Activated T-helper 1 cell treated with anti-CD3 and anti-CD28 coated beads, Interleukin-12 subunit alpha, Interleukin-12 subunit beta, Interleukin-2, Interleukin-4 antibody, amounts not matched to agents 30 ng/mL and 10 ng/mL and 1 ng/mL, durations not matched to agents 14 hours and 24 hours and 36 hours (primary cell): ENCODE measurements around the gene ERMARD. TPM values are rescaled to one million over a fixed set of nuclear protein-coding genes. Genes with fewer than 3 reads are reported as not detected.
A peak's percentile ranks its signal among the peaks of the same experiment; 100 is the strongest.
"Not testable (repeated sequence)": the region's sequence is repeated elsewhere in the genome, so short reads cannot be mapped to it uniquely, and the experiment has no call there.

Experiments used
- DNase-seq: peaks from one replicate; pipeline ENCODE4 v3.0.0; 2021; ENCODE audit warnings: low spot score
- H3K27ac Mint-ChIP-seq: one replicate; pipeline ENCODE4 v1.8.0; 2021; ENCODE audit warnings: mild to moderate bottlenecking, mixed read lengths
- H3K27me3 Mint-ChIP-seq: one replicate; pipeline ENCODE4 v1.8.0; 2022; ENCODE audit warnings: mild to moderate bottlenecking, moderate library complexity, mixed read lengths; ENCODE audit not compliant: insufficient read depth
- H3K36me3 Mint-ChIP-seq: one replicate; pipeline ENCODE4 v1.8.0; 2021; ENCODE audit warnings: low read depth, mixed read lengths
- H3K4me1 Mint-ChIP-seq: one replicate; pipeline ENCODE4 v1.8.0; 2021; ENCODE audit warnings: low read depth, mixed read lengths
- H3K4me3 Mint-ChIP-seq: one replicate; pipeline ENCODE4 v1.8.0; 2021; ENCODE audit warnings: mild to moderate bottlenecking, moderate library complexity, mixed read lengths
- H3K9me3 Mint-ChIP-seq: one replicate; pipeline ENCODE4 v1.8.0; 2021; ENCODE audit warnings: mixed read lengths
- intact Hi-C: fragments of 100-400 bp; cut with micrococcal nuclease; formaldehyde crosslinking; loops from one replicate; pipeline ENCODE4 v1.15.1; 2024
- total RNA-seq: library from RNA; stranded (reverse); gene quantifications from 2 replicates; pipeline ENCODE4 v1.2.3, GENCODE V29; 2022

ERMARD gene
- total RNA-seq, 1 donor from 2014 or later = 26.9 TPM

DNA sequence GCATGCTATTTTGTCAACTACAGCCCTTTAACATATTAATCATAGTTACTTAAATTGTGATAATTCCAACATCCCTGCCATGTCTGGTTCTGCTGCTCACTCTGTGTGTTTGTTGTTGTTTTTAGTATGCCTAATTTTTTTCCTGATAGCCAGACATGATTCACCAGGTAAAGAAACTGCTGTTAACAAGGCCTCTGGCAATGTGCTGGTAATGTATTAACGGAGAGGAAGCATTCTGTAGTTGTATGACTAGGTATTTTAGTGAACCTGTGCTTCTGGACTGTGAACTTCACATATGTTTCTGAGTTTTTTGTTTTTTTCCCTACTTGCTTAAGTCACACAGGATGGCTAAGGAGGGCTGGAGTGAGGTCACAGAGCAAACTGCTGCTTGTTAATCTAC, 4.9 kb upstream of the ERMARD start:
- Mint-ChIP-seq H3K4me1 (peaks cover 18% of the 10 kb centered on the region), H3K36me3 (peaks cover 10% of the 10 kb centered on the region), H3K9me3 (no peaks in the 10 kb centered on the region), H3K27me3 (peaks cover 21% of the 10 kb centered on the region), H3K27ac (no peak overlapping the region), H3K4me3 (no peak overlapping the region)
- no peak for DNase-seq
- intact Hi-C loops = no loop called here

DNA sequence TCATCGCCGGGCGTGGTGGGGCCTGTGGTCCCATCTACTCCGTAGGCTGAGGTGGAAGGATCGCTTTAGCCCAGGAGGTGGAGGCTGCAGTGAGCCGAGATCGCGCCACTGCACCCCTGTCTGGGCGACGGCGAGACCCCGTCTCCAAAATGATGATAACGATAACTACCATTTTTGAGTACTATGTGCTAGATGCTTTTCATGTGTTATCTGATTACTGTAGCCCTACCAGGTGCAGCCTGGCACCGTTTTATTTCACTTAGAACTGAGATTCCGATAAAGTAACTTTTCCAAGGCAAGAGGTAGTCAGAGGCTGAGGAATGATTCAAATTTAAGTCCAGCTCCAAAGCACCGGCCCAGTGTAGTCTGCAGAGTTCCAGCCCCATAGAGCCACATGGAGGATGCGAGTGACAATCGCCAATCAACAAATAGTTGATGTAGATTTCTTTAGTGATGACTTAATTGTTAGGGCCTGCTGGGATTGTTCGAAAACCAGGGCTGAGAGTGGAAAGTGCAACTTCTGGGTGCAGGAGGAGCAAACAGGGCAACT, 727 bp downstream of the ERMARD start:
- DNase-seq = no peak
- Mint-ChIP-seq H3K27me3 (peaks cover under 1% of the 10 kb centered on the region), H3K9me3 (no peaks in the 10 kb centered on the region), H3K4me1 (peaks cover 28% of the 10 kb centered on the region), H3K4me3 (peak overlapping the region; percentile 89), H3K27ac (peak overlapping the region; percentile 93), H3K36me3 (peaks cover 21% of the 10 kb centered on the region)
- intact Hi-C loops = loop anchor here (2.0 kb wide), 1 partner anchor 555 kb away; the partner anchor contains the start of gene FAM120B

DNA sequence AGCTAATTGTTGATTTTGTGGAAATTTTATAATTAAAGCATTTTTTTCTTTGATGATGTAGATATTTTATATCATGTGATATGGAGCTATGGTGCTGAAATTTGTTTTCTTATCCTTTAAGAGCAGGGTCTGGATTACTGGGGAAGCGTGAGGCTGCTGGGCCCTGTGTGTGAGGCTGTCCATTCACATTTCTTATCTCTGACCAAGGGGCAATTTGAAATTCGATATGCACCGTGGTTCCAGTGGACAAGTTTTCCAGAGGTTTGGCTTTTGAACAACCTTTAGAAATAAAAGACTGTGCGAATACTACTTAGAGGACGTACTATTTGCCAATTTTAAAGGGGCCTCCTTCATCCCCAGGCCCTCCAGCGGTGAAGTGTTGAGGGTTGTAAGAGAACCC, 3.7 kb downstream of the ERMARD start:
- no peak overlapping the region for H3K4me3 Mint-ChIP-seq
- no peak for DNase-seq
- intact Hi-C loops = no loop called here
- H3K27me3 Mint-ChIP-seq = no peaks in the 10 kb centered on the region
- H3K27ac Mint-ChIP-seq = no peak overlapping the region
- H3K9me3 Mint-ChIP-seq = no peaks in the 10 kb centered on the region
- H3K4me1 Mint-ChIP-seq = peaks cover 22% of the 10 kb centered on the region
- peaks cover 27% of the 10 kb centered on the region for H3K36me3 Mint-ChIP-seq

DNA sequence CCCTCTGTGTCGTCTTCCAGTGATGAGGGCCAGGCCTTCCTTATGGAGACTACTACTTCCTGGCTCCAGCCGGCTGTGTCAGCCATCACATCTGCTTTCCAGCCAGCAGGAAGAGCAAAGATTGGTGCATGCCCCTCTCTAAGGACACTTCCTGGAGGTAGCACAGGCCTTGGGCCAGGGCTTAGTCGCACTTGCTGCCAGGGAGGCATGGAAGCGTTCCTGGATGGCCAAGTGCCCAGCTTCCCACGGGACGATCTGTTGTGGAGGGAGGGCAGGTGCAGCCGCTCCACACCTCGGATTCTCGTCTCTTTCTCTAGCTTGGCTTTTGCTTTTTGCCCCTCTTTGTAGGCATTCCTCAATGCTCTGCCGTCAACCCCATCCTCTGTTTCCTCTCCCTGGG, 11.9 kb downstream of the ERMARD start:
- no peak for DNase-seq
- Mint-ChIP-seq H3K9me3 (no peaks in the 10 kb centered on the region), H3K36me3 (peaks cover 43% of the 10 kb centered on the region), H3K4me3 (no peak overlapping the region), H3K27me3 (no peaks in the 10 kb centered on the region), H3K4me1 (no peaks in the 10 kb centered on the region), H3K27ac (no peak overlapping the region)
- intact Hi-C loops = no loop called here

DNA sequence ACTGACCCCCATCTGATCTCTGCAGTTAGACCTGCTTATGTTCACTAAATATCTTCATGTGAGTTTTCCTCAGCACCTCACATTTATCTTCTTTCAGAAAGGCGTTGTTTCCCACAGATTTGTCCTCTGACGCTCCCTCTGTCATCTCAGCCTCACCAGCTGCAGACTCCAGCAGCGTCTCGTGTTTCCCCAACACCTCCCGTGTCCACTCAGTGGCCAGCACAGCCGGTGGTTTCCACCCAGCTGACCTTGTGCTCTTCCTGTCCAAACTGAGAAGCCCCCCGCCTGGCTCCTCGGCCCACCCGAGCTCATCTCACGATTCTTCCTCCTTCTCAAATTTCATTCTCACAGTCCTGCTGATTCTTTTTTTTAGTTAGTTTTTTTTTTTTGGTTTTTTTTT, 12.5 kb downstream of the ERMARD start:
- H3K9me3 Mint-ChIP-seq = no peaks in the 10 kb centered on the region
- H3K27ac Mint-ChIP-seq = peak overlapping the region; percentile 29
- no peak for DNase-seq
- intact Hi-C loops = no loop called here
- no peak overlapping the region for H3K4me3 Mint-ChIP-seq
- H3K36me3 Mint-ChIP-seq = peaks cover 38% of the 10 kb centered on the region
- no peaks in the 10 kb centered on the region for H3K27me3 Mint-ChIP-seq
- H3K4me1 Mint-ChIP-seq = no peaks in the 10 kb centered on the region

DNA sequence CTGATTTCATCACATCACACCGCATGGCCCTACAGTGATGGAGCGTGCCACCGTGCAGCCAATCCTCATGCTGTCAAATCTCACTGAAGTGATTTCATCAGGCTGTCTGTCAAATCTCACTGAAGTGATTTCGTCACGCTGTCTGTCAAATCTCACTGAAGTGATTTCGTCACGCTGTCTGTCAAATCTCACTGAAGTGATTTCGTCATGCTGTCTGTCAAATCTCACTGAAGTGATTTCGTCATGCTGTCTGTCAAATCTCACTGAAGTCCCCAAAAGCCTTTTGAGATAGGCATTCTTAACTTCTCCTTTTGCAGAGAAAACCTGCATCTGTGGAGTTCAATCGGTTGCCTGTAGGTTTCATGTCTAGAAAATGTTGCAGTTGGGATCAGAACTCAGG, 14.4 kb downstream of the ERMARD start:
- H3K9me3 Mint-ChIP-seq, H3K4me1 Mint-ChIP-seq, DNase-seq, H3K27ac Mint-ChIP-seq, intact Hi-C loops, H3K4me3 Mint-ChIP-seq, H3K27me3 Mint-ChIP-seq: not testable (repeated sequence)
- H3K36me3 Mint-ChIP-seq = peaks cover 33% of the 10 kb centered on the region

DNA sequence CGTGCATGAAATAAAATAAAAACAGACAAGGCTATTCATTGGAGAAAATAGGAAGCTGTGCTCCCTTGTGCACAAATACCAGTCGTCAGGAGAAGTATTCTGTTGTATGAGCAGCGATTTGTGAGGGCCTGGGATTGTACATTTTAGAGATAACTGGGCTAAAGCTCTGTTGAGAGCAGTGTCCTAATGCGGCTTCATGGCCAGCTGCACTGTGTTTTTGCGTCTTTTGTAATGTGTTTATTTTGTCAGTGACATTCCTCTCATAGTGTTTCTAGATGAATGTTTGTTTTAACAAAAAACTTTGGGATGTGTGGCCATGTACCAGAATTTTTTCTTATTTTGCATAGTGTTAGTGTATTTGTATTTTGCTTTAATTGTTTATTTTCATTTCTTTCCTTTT, 14.8 kb downstream of the ERMARD start:
- Mint-ChIP-seq H3K27me3 (no peaks in the 10 kb centered on the region), H3K4me1 (no peaks in the 10 kb centered on the region), H3K36me3 (peaks cover 31% of the 10 kb centered on the region), H3K27ac (no peak overlapping the region), H3K9me3 (no peaks in the 10 kb centered on the region), H3K4me3 (no peak overlapping the region)
- DNase-seq = no peak
- intact Hi-C loops = no loop called here

DNA sequence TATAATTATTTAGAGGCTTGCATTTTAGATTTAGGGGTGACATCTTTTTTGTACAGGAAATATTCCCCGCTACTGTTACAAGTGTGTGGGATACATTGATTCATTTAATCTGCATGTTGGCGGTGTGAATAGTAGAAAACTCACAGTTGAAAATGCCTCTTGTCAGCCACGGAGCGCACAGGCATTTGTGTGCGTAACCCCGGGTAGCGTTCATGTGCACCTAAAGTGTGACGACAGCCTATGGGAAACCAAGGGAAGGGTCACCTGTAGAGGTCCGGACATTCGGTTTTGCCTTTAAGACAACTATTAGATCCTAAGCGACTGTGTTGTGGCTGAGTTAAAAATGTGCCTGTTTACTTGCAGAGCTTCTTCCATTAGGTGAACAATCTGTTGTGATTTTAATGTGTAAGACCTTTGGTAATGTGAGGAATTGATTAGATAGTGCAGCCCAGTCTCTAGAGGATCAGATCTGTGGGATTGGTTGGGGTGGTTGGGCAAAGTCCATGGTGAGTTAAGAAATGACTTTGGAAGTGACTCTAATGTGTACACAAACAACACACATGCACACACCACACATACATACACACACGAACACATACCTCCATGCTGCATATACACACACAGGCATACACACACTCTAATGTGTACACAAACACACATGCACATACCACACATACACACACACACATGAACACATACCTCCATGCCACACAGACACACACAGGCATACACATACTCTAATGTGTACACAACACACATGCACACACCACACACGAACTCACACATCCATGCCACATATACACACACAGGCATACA, 15.7 kb downstream of the ERMARD start:
- H3K4me1 Mint-ChIP-seq = no peaks in the 10 kb centered on the region
- no peak for DNase-seq
- intact Hi-C loops = no loop called here
- no peaks in the 10 kb centered on the region for H3K27me3 Mint-ChIP-seq
- no peak overlapping the region for H3K4me3 Mint-ChIP-seq
- no peak overlapping the region for H3K27ac Mint-ChIP-seq
- H3K36me3 Mint-ChIP-seq = peaks cover 28% of the 10 kb centered on the region
- H3K9me3 Mint-ChIP-seq = no peaks in the 10 kb centered on the region

DNA sequence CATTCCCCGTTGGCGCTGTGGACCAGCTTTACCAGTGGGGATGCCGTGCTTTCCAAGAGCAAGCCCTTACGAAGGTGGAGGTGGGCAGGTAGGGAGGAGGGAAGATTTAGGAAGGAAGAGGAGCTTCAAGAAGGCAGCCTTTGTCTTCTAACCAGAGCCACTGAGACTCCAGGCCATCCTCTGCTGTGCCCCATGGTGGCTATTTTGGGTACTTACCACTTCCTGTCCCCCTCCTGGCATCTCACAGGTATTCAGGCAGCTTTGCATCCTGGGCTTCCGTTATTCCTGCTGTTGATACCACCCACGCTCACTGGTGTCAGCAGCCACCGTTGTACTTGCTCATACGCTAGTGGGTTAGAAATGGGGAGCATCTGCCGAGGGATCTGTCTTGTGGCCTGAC, 22.9 kb downstream of the ERMARD start:
- H3K4me3 Mint-ChIP-seq = no peak overlapping the region
- no peaks in the 10 kb centered on the region for H3K9me3 Mint-ChIP-seq
- no peak overlapping the region for H3K27ac Mint-ChIP-seq
- no peaks in the 10 kb centered on the region for H3K4me1 Mint-ChIP-seq
- no peaks in the 10 kb centered on the region for H3K27me3 Mint-ChIP-seq
- no peak for DNase-seq
- intact Hi-C loops = no loop called here
- peaks cover 10% of the 10 kb centered on the region for H3K36me3 Mint-ChIP-seq

DNA sequence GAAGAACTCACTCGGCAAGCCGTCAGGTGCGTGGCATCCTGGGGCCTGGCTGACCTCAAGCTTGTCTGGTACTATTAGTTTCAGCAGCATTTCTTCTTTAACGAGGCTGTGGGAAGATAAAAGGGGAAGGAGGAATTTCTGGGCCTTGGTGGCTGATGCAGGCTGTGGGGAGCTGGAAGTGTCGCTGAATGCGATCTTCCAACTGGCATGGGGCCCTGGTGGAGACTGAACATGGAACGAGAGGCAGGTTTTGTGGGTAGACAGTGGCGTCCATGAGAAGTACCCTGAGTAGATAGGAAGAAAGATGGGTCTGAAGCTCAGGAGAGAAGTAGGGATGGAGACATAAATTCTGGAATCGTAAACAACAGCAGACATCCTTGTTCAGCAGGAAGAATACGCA, 23.9 kb downstream of the ERMARD start:
- H3K9me3 Mint-ChIP-seq = no peaks in the 10 kb centered on the region
- DNase-seq = no peak
- H3K36me3 Mint-ChIP-seq = peaks cover 9% of the 10 kb centered on the region
- no peak overlapping the region for H3K27ac Mint-ChIP-seq
- H3K4me3 Mint-ChIP-seq = no peak overlapping the region
- H3K27me3 Mint-ChIP-seq = no peaks in the 10 kb centered on the region
- intact Hi-C loops = no loop called here
- no peaks in the 10 kb centered on the region for H3K4me1 Mint-ChIP-seq

DNA sequence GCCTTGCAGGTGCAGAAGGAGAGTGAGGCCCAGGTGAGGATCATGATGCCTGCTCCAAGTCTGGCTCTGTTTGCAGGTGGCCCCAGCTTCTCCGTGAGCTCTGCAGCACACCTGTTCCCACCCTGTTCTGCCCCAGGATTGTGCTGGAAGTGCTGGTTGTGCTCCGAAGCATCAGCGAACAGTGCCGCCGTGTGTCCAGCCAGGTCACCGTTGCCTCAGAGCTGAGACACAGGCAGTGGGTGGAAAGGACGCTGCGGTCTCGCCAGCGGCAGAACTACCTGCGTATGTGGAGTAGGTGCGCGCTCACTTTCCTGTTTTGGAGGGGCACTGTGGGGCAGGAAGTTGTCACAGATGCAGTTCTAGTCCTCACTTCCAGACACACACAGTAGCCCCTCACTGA, 25.0 kb downstream of the ERMARD start:
- peaks cover 3% of the 10 kb centered on the region for H3K9me3 Mint-ChIP-seq
- H3K36me3 Mint-ChIP-seq = peaks cover 12% of the 10 kb centered on the region
- intact Hi-C loops = no loop called here
- no peak overlapping the region for H3K27ac Mint-ChIP-seq
- no peak for DNase-seq
- H3K4me3 Mint-ChIP-seq = no peak overlapping the region
- no peaks in the 10 kb centered on the region for H3K27me3 Mint-ChIP-seq
- no peaks in the 10 kb centered on the region for H3K4me1 Mint-ChIP-seq

DNA sequence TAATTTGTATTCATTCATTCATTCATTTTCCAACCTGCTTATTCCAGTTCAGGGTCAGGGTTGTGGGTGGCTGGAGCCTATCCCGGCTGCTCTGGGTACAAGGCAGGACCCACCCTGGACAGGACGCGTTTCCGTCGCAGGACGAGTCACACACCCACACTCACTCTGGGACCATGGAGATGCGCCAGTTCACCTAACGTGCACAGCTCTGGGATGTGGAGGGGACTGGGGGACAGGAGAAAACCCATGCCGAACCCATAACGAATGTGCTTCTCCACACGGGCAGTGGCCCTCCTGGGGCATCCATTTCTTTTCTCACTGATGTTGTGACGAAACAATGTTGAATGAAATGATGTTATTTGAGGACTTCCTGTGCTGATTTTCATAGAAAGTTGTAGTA, 26.5 kb downstream of the ERMARD start:
- no peaks in the 10 kb centered on the region for H3K4me1 Mint-ChIP-seq
- H3K4me3 Mint-ChIP-seq = no peak overlapping the region
- H3K36me3 Mint-ChIP-seq = peaks cover 15% of the 10 kb centered on the region

DNA sequence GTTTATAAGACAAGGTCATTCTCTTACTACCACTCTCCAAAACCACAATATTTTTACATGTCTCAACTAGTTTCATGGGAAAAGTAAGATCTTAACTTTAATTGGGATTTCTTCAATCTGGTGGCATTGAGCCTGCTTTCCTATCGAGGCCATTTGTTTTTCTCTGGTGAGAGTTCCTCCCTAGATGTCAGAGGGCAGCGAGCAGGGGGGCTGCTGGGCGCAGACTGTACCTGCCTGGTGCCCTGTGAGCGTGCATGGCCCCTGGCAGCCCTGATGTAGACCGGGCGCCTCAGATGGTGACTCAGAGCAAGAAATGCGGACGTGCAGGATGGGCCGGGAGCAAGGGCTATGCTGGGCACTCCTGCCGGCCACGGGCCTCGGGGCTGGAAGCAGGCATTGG, 27.2 kb downstream of the ERMARD start:
- Mint-ChIP-seq H3K27me3 (no peaks in the 10 kb centered on the region), H3K4me1 (no peaks in the 10 kb centered on the region), H3K27ac (no peak overlapping the region), H3K36me3 (peaks cover 17% of the 10 kb centered on the region), H3K4me3 (no peak overlapping the region), H3K9me3 (peaks cover 3% of the 10 kb centered on the region)
- intact Hi-C loops = no loop called here
- no peak for DNase-seq

More for the DNA sequence above, 26.5 kb downstream of the ERMARD start:
- no peak overlapping the region for H3K27ac Mint-ChIP-seq
- no peaks in the 10 kb centered on the region for H3K27me3 Mint-ChIP-seq
- peaks cover 3% of the 10 kb centered on the region for H3K9me3 Mint-ChIP-seq
- intact Hi-C loops = no loop called here
- DNase-seq = no peak
